HepG2 (cell line): ENCODE data around the gene DPPA4. TPM values are rescaled to one million over a fixed set of nuclear protein-coding genes. Genes with fewer than 3 reads are reported as not detected.
A peak's percentile ranks its signal among the peaks of the same experiment; 100 is the strongest.

Source experiments
- ATAC-seq: fragments of 200-7000 bp; cut with Tn5 transposase; 3 replicates; pipeline ENCODE4 v1.9.1; 2020; ENCODE audit warnings: mild to moderate bottlenecking, moderate library complexity
- BruUV-seq: library from RNA; stranded (reverse); fragments of 400-500 nt; replicated peaks from 2 replicates; lab custom pipeline; 2021; lab: Mats Ljungman, UMichigan
- CTCF ChIA-PET: fragments of 300-600 bp; formaldehyde crosslinking; extraction: SDS; loops from one replicate; lab custom pipeline; 2021; ENCODE audit warnings: low total read pairs, inconsistent platforms, low intra/inter-chr PET ratio; lab: Yijun Ruan, JAX
- POLR2A ChIA-PET: fragments of 350-600 bp; sonication (Branson Sonifier 250); formaldehyde crosslinking; loops from one replicate; lab custom pipeline; 2020; ENCODE audit warnings: antibody characterized with exemption, inconsistent platforms; lab: Yijun Ruan, JAX
- DNase-seq: peaks from one replicate; pipeline ENCODE4 v3.0.0-alpha.2; 2015; ENCODE audit warnings: low spot score
- FAIRE-seq: peaks from 3 replicates; lab custom pipeline; 2011; peaks lifted over from hg19 to GRCh38; lab: Jason Lieb, UNC
- H2AFZ ChIP-seq: one replicate; pipeline ENCODE4 v1.6.1; 2011; ENCODE audit warnings: low read length, inconsistent platforms
- H3K27ac ChIP-seq: fragments of 300-600 bp; 3 replicates; pipeline ENCODE4 v1.8.0; 2011; ENCODE audit warnings: mixed run types, mild to moderate bottlenecking, mixed read lengths, low read length, inconsistent platforms; ENCODE audit not compliant: insufficient read depth; ENCODE audit errors: extremely low read length
- H3K27me3 ChIP-seq, 2 experiments: fragments of 200-600 bp in 1 of 2; 2 replicates in 1 of 2; 3 replicates in 1 of 2; pipeline versions ENCODE4 v1.6.0 to v1.8.0; 2011; ENCODE audit warnings: low read length in 2 of 2, mild to moderate bottlenecking in 2 of 2, moderate library complexity in 2 of 2, inconsistent platforms in 1 of 2; ENCODE audit not compliant: insufficient read depth in 2 of 2, control insufficient read depth in 1 of 2
- H3K36me3 ChIP-seq, 2 experiments: fragments of 200-600 bp in 1 of 2; replicated peaks in 1 of 2; 2 replicates in 1 of 2; 3 replicates in 1 of 2; pipeline versions ENCODE4 v1.5.1 to v1.8.0; 2011; ENCODE audit warnings: low read length in 2 of 2, inconsistent platforms in 1 of 2; ENCODE audit not compliant: insufficient read depth in 2 of 2, control insufficient read depth in 1 of 2
- H3K4me1 ChIP-seq: 2 replicates; pipeline ENCODE4 v1.5.1; 2012; ENCODE audit warnings: low read length, inconsistent platforms; ENCODE audit not compliant: insufficient read depth
- H3K4me2 ChIP-seq: 2 replicates; pipeline ENCODE4 v1.6.0; 2011; ENCODE audit warnings: low read depth, low read length, inconsistent platforms
- H3K4me3 ChIP-seq, 3 experiments: fragments of 200-600 bp in 1 of 3; sonication (generic), shearing (Covaris generic) in 1 of 3; replicated peaks in 1 of 3; 2 replicates each; pipeline ENCODE4 v1.5.1; 2011 to 2016; ENCODE audit warnings: low read length in 3 of 3, inconsistent platforms in 2 of 3, low read depth in 2 of 3, mild to moderate bottlenecking in 2 of 3, control low read depth in 1 of 3, mixed read lengths in 1 of 3; ENCODE audit not compliant: insufficient read depth in 1 of 3
- H3K79me2 ChIP-seq: one replicate; pipeline ENCODE4 v1.6.1; 2011; ENCODE audit warnings: low read length, inconsistent platforms; ENCODE audit not compliant: insufficient read depth
- H3K9ac ChIP-seq: 2 replicates; pipeline ENCODE4 v1.6.0; 2011; ENCODE audit warnings: mild to moderate bottlenecking, low read depth, low read length, inconsistent platforms; ENCODE audit not compliant: insufficient read depth
- H3K9me3 ChIP-seq: 2 replicates; pipeline ENCODE4 v1.5.1; 2012; ENCODE audit warnings: mild to moderate bottlenecking, low read length
- H4K20me1 ChIP-seq: 2 replicates; pipeline ENCODE4 v1.6.0; 2011; ENCODE audit warnings: inconsistent platforms, mild to moderate bottlenecking, low read length, moderate library complexity; ENCODE audit not compliant: insufficient read depth
- HNF4A ChIP-seq: sonication (generic); formaldehyde crosslinking; IDR thresholded peaks from 2 replicates; pipeline ENCODE4 v1.4.0; 2020; ENCODE audit warnings: missing genetic modification reagents
- SMAD9 ChIP-seq: sonication (generic); formaldehyde crosslinking; IDR thresholded peaks from 2 replicates; pipeline ENCODE4 v1.5.1; 2020; ENCODE audit warnings: mild to moderate bottlenecking, missing genetic modification reagents
- TFDP2 ChIP-seq: sonication (generic); formaldehyde crosslinking; IDR thresholded peaks from 2 replicates; pipeline ENCODE4 v1.4.0; 2020; ENCODE audit warnings: missing genetic modification reagents
- ZNF670 ChIP-seq: sonication (generic); formaldehyde crosslinking; IDR thresholded peaks from 2 replicates; pipeline ENCODE4 v1.8.0; 2022; ENCODE audit warnings: mild to moderate bottlenecking, missing genetic modification reagents, borderline replicate concordance
- WGBS: methylation state at CpG from one replicate; pipeline ENCODE4 v1.1.6; 2017; ENCODE audit warnings: low lambda C conversion rate; 5-methylcytosine and 5-hydroxymethylcytosine counted together
- in situ Hi-C: cut with HindIII; loops from 2 replicates; pipeline ENCODE4 v1.10.0; 2017; ENCODE audit warnings: low pct_unique_long_range_greater_than_20kb; ENCODE audit not compliant: extremely low pct_ligation_motif_present
- intact Hi-C: fragments of 100-400 bp; cut with micrococcal nuclease; formaldehyde crosslinking; loops from one replicate; pipeline ENCODE4 v1.10.0; 2022; ENCODE audit not compliant: unreplicated experiment
- polyA plus RNA-seq, 8 experiments: library from polyadenylated mRNA; depleted of rRNA in 3 of 8; stranded (reverse) in 7 of 8; unstranded in 1 of 8; fragments of >200 nt; fragmentation: Illumina TruSeq in 4 of 8; extraction: Trizol in 4 of 8; gene quantifications; 2 replicates each; pipeline versions ENCODE4 v1.2.1 to v1.2.3, GENCODE V29; 2011 to 2016; ENCODE audit warnings: low read depth in 4 of 8, missing spikeins in 1 of 8, mixed read lengths in 1 of 8; ENCODE audit not compliant: insufficient read depth in 1 of 8
- total RNA-seq, 5 experiments: library from RNA; depleted of rRNA; stranded (reverse); fragments of >200 nt; fragmentation: Illumina TruSeq; extraction: Trizol; gene quantifications; 2 replicates each; pipeline ENCODE4 v1.2.3, GENCODE V29; 2016; ENCODE audit warnings: low read depth in 1 of 5
- TF ChIP-seq, protein P1 (sequence below): sonication (generic); formaldehyde crosslinking; IDR thresholded peaks from 2 replicates; pipeline ENCODE4 v1.4.0; 2020; ENCODE audit warnings: mild to moderate bottlenecking, missing genetic modification reagents

Gene DPPA4
- total and polyA plus RNA-seq, 2 of the 13 experiments (the other 11 are each of a cell fraction or from before 2014, with no cell fraction given): not detected

- Histone ChIP-seq H3K36me3 (no peaks in the 10 kb centered on the region), H3K9ac (no peak overlapping the region), H3K27me3 (no peaks in the 10 kb centered on the region)
- ATAC-seq: no peak; the same call in 2 of the 3 replicates
- 0 out of 2 replicates have a peak, but pooled peaks have one; percentile 23 for TF ChIP-seq HNF4A
- no peak for TF ChIP-seq SMAD9 (CRISPR knock-in tag)
- no peak for TF ChIP-seq TFDP2 (CRISPR knock-in tag)
- TF ChIP-seq, protein P1, sequence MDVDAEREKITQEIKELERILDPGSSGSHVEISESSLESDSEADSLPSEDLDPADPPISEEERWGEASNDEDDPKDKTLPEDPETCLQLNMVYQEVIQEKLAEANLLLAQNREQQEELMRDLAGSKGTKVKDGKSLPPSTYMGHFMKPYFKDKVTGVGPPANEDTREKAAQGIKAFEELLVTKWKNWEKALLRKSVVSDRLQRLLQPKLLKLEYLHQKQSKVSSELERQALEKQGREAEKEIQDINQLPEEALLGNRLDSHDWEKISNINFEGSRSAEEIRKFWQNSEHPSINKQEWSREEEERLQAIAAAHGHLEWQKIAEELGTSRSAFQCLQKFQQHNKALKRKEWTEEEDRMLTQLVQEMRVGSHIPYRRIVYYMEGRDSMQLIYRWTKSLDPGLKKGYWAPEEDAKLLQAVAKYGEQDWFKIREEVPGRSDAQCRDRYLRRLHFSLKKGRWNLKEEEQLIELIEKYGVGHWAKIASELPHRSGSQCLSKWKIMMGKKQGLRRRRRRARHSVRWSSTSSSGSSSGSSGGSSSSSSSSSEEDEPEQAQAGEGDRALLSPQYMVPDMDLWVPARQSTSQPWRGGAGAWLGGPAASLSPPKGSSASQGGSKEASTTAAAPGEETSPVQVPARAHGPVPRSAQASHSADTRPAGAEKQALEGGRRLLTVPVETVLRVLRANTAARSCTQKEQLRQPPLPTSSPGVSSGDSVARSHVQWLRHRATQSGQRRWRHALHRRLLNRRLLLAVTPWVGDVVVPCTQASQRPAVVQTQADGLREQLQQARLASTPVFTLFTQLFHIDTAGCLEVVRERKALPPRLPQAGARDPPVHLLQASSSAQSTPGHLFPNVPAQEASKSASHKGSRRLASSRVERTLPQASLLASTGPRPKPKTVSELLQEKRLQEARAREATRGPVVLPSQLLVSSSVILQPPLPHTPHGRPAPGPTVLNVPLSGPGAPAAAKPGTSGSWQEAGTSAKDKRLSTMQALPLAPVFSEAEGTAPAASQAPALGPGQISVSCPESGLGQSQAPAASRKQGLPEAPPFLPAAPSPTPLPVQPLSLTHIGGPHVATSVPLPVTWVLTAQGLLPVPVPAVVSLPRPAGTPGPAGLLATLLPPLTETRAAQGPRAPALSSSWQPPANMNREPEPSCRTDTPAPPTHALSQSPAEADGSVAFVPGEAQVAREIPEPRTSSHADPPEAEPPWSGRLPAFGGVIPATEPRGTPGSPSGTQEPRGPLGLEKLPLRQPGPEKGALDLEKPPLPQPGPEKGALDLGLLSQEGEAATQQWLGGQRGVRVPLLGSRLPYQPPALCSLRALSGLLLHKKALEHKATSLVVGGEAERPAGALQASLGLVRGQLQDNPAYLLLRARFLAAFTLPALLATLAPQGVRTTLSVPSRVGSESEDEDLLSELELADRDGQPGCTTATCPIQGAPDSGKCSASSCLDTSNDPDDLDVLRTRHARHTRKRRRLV (CRISPR knock-in tag): no peak
- no peak for TF ChIP-seq ZNF670
- TF ChIP-seq, all 625 proteins: peak for 1
- Histone ChIP-seq H3K4me1 (0 out of 2 replicates have a peak, but pooled peaks cover 8% of the 10 kb centered on the region), H4K20me1 (no peaks in the 10 kb centered on the region), H3K27ac (no peak overlapping the region), H3K79me2 (no peaks in the 10 kb centered on the region), H3K4me2 (no peak overlapping the region), H3K9me3 (no peaks in the 10 kb centered on the region), H2AFZ (no peak overlapping the region), H3K4me3 (no peak overlapping the region)
- in situ Hi-C loops (no loop called here), intact Hi-C loops (no loop called here)
- FAIRE-seq (no peak), DNase-seq (no peak)
- CTCF ChIA-PET: no interaction called here
- POLR2A ChIA-PET: no interaction called here
- BruUV-seq: no TSS peak
- 12% methylated on average over 4 of the region's 4 CpGs for WGBS
These were observed 976 bp upstream of the DPPA4 start for GRCh38 chr3:109338322-109338721.
